Endothelial cell of umbilical vein (primary cell): Measurements from ENCODE around the gene VDAC2. TPM values are rescaled to one million over a fixed set of nuclear protein-coding genes. Genes with fewer than 3 reads are reported as not detected.
A peak's percentile ranks its signal among the peaks of the same experiment; 100 is the strongest.
"Not testable (repeated sequence)": the region's sequence is repeated elsewhere in the genome, so short reads cannot be mapped to it uniquely, and the experiment has no call there.

ENCODE experiments used
- BruUV-seq: library from RNA; stranded (reverse); fragments of 400-500 nt; replicated peaks from 2 replicates; lab custom pipeline; 2021; lab: Mats Ljungman, UMichigan
- CTCF ChIA-PET: fragments of 300-600, 350-600 bp; sonication (Branson Sonifier 250); formaldehyde crosslinking; loops from one replicate; lab custom pipeline; 2021; ENCODE audit warnings: antibody characterized with exemption, inconsistent platforms; lab: Charles Lee
- POLR2A ChIA-PET: fragments of 300-600, 350-600 bp; sonication (Branson Sonifier 250); formaldehyde crosslinking; loops from one replicate; lab custom pipeline; 2021; ENCODE audit warnings: antibody characterized with exemption, inconsistent platforms; lab: Charles Lee
- DNase-seq: peaks from one replicate; pipeline ENCODE4 v3.0.0-alpha.2; 2011; ENCODE audit warnings: low read depth, low spot score
- FAIRE-seq: peaks from 2 replicates; lab custom pipeline; 2011; peaks lifted over from hg19 to GRCh38; lab: Jason Lieb, UNC
- H2AFZ ChIP-seq: 2 replicates; pipeline ENCODE4 v1.6.0; 2012; ENCODE audit warnings: low read depth, low read length, control low read depth, inconsistent platforms
- H3K27ac ChIP-seq: 2 replicates; pipeline ENCODE4 v1.5.1; 2011; ENCODE audit warnings: low read depth, mild to moderate bottlenecking, control low read depth, low read length, moderate library complexity; ENCODE audit not compliant: insufficient read depth
- H3K27me3 ChIP-seq, 2 experiments: 2 replicates each; pipeline versions ENCODE4 v1.6.0 to v1.6.1; 2011; ENCODE audit warnings: low read length in 2 of 2, mixed read lengths in 1 of 2; ENCODE audit not compliant: control insufficient read depth in 2 of 2, insufficient read depth in 2 of 2
- H3K36me3 ChIP-seq, 2 experiments: 2 replicates in 1 of 2; 3 replicates in 1 of 2; pipeline ENCODE4 v1.5.1; 2011; ENCODE audit warnings: low read length in 2 of 2, mild to moderate bottlenecking in 1 of 2, moderate library complexity in 1 of 2; ENCODE audit not compliant: control insufficient read depth in 2 of 2, insufficient read depth in 2 of 2; ENCODE audit errors: extremely low read depth in 1 of 2
- H3K4me1 ChIP-seq: 3 replicates; pipeline ENCODE4 v1.5.1; 2011; ENCODE audit warnings: mild to moderate bottlenecking, low read length; ENCODE audit not compliant: control insufficient read depth, insufficient read depth; ENCODE audit errors: extremely low read depth
- H3K4me2 ChIP-seq: 2 replicates; pipeline ENCODE4 v1.6.1; 2011; ENCODE audit warnings: low read length, control low read depth, mixed read lengths; ENCODE audit not compliant: insufficient read depth
- H3K4me3 ChIP-seq, 3 experiments: fragments of 200-600 bp in 1 of 3; sonication (generic), shearing (Covaris generic) in 1 of 3; replicated peaks in 1 of 3; 2 replicates each; pipeline ENCODE4 v1.5.1; 2011 to 2016; ENCODE audit warnings: control low read depth in 3 of 3, low read length in 3 of 3, mild to moderate bottlenecking in 2 of 3, inconsistent platforms in 1 of 3, low read depth in 1 of 3, moderate library complexity in 1 of 3; ENCODE audit not compliant: insufficient read depth in 1 of 3
- H3K79me2 ChIP-seq: 2 replicates; pipeline ENCODE4 v1.6.0; 2012; ENCODE audit warnings: low read length, inconsistent platforms; ENCODE audit not compliant: control insufficient read depth, insufficient read depth
- H3K9ac ChIP-seq: replicated peaks from 2 replicates; pipeline ENCODE3; 2011; ENCODE audit warnings: low read length, control low read depth; ENCODE audit not compliant: insufficient read depth; ENCODE audit errors: extremely low read depth
- H3K9me1 ChIP-seq: replicated peaks from 3 replicates; pipeline ENCODE4 v1.6.0; 2011; ENCODE audit warnings: mild to moderate bottlenecking, low read length; ENCODE audit not compliant: control insufficient read depth, insufficient read depth; ENCODE audit errors: extremely low read depth
- H3K9me3 ChIP-seq: replicated peaks from 2 replicates; pipeline ENCODE4 v1.5.1; 2012; ENCODE audit warnings: low read length, inconsistent platforms; ENCODE audit not compliant: control insufficient read depth, insufficient read depth
- H4K20me1 ChIP-seq: replicated peaks from 2 replicates; pipeline ENCODE3; 2011; ENCODE audit warnings: mild to moderate bottlenecking, low read length; ENCODE audit not compliant: control insufficient read depth, insufficient read depth; ENCODE audit errors: extremely low read depth
- CTCF ChIP-seq, 2 donors: IDR thresholded peaks; 1 replicate in 1 of 2; 2 replicates in 1 of 2; pipeline ENCODE4 v1.5.1; 2011; ENCODE audit warnings: low read length in 2 of 2, mild to moderate bottlenecking in 2 of 2, moderate library complexity in 2 of 2, control low read depth in 1 of 2, inconsistent platforms in 1 of 2, low read depth in 1 of 2; ENCODE audit not compliant: insufficient read depth in 1 of 2; ENCODE audit errors: extremely low read depth in 1 of 2
- EZH2 ChIP-seq: IDR thresholded peaks from 2 replicates; pipeline ENCODE4 v1.6.1; 2012; ENCODE audit warnings: borderline replicate concordance, low read depth, mild to moderate bottlenecking, moderate library complexity, low read length, inconsistent platforms; ENCODE audit not compliant: severe bottlenecking
- FOS ChIP-seq: IDR thresholded peaks from 2 replicates; pipeline ENCODE4 v1.6.1; 2011; ENCODE audit warnings: mild to moderate bottlenecking, low read length, moderate library complexity, borderline replicate concordance; ENCODE audit not compliant: insufficient read depth
- JUN ChIP-seq: IDR thresholded peaks from 2 replicates; pipeline ENCODE4 v1.6.1; 2011; ENCODE audit warnings: borderline replicate concordance, low read depth; ENCODE audit not compliant: insufficient read length, insufficient read depth
- MAX ChIP-seq: IDR thresholded peaks from 2 replicates; pipeline ENCODE4 v1.6.1; 2011; ENCODE audit not compliant: insufficient read depth, insufficient read length
- MYC ChIP-seq: IDR thresholded peaks from one replicate; pipeline ENCODE4 v1.6.1; 2011; ENCODE audit warnings: mild to moderate bottlenecking, low read depth, low read length
- POLR2A ChIP-seq: IDR thresholded peaks from 2 replicates; pipeline ENCODE4 v1.6.1; 2012; ENCODE audit warnings: low read depth, mild to moderate bottlenecking, control low read depth, low read length
- dilution Hi-C: fragments of 300-500 bp; cut with MboI; formaldehyde crosslinking; loops from one replicate; pipeline ENCODE4 v1.15.0; 2019; ENCODE audit warnings: low sequenced_read_pairs; ENCODE audit not compliant: extremely low pct_ligation_motif_present
- intact Hi-C: fragments of 100-400 bp; cut with micrococcal nuclease; formaldehyde crosslinking; loops from one replicate; pipeline ENCODE4 v1.10.0; 2022
- polyA plus RNA-seq, 4 experiments: library from polyadenylated mRNA; depleted of rRNA in 3 of 4; stranded (reverse) in 3 of 4; unstranded in 1 of 4; fragments of >200 nt; gene quantifications; 2 replicates each; pipeline versions ENCODE4 v1.2.1 to v1.2.3, GENCODE V29; 2011 to 2012; ENCODE audit warnings: missing spikeins in 1 of 4
- total RNA-seq: library from RNA; stranded (reverse); gene quantifications from 2 replicates; pipeline ENCODE4 v1.2.3, GENCODE V29; 2021

The VDAC2 gene
- total and polyA plus RNA-seq, 2 donors (not counting 3 experiments of a cell fraction or from before 2014, with no cell fraction given) = 89.3 to 222 TPM

- Histone ChIP-seq H3K27ac (peak overlapping the region; percentile 69), H3K9me3 (no peaks in the 10 kb centered on the region), H4K20me1 (no peaks in the 10 kb centered on the region), H3K9ac (peak overlapping the region; percentile 44), H3K4me3 (peak overlapping the region in 1 of 3 experiments; percentile 18), H3K79me2 (no peaks in the 10 kb centered on the region), H3K27me3 (no peaks in the 10 kb centered on the region), H3K4me2 (peak overlapping the region; percentile 63), H3K36me3 (peaks cover 0 to 2% of the 10 kb centered on the region in 2 experiments), H3K4me1 (peaks cover 7% of the 10 kb centered on the region), H2AFZ (peak overlapping the region; percentile 62), H3K9me1 (no peaks in the 10 kb centered on the region)
- dilution Hi-C loops (no loop called here), intact Hi-C loops (no loop called here)
- DNase-seq (peak; percentile 64), FAIRE-seq (peak; percentile 83)
- CTCF ChIA-PET = interaction anchor here (0.7 to 1.6 kb wide), 4 partner anchors 33 to 45 kb away, joined by 3 to 7 read pairs (median 6); partner anchors contain the start of gene COMTD1
- BruUV-seq = no TSS peak
- POLR2A ChIA-PET = interaction anchor here (0.6 kb wide), 1 partner anchor 20 kb away, joined by 3 read pairs; no protein-coding TSS in a partner anchor
- TF ChIP-seq EZH2 (no peak), FOS (peak; percentile 62), CTCF (IDR thresholded peaks at IDR 0.05; ENCODE audit: extremely low read depth in 1 of 2, insufficient read depth in 1 of 2, low read depth in 1 of 2, low read length in 2 of 2) (peak in 1 of 2 donors; percentile 13), MYC (no peak), JUN (peak; percentile 27), POLR2A (no peak), MAX (no peak)
Measured at GRCh38 chr10:75191821-75192568, 18.6 kb upstream of the VDAC2 start.

- dilution Hi-C loops, H3K27me3 ChIP-seq, POLR2A ChIA-PET, H3K9ac ChIP-seq, H3K9me1 ChIP-seq, H3K4me3 ChIP-seq, DNase-seq, H3K27ac ChIP-seq, H3K9me3 ChIP-seq, H3K79me2 ChIP-seq, FAIRE-seq, H3K4me2 ChIP-seq, CTCF ChIA-PET, BruUV-seq, H2AFZ ChIP-seq, intact Hi-C loops, H3K4me1 ChIP-seq, H4K20me1 ChIP-seq, H3K36me3 ChIP-seq: not testable (repeated sequence)
Measured at GRCh38 chr10:75194625-75195024, 16.0 kb upstream of the VDAC2 start.
